GM19397 (cell line): ENCODE measurements around the gene MYO16.
"Not testable (repeated sequence)": the region's sequence is repeated elsewhere in the genome, so short reads cannot be mapped to it uniquely, and the experiment has no call there.

Experiments
- ATAC-seq: cut with Tn5 transposase; IDR thresholded peaks from one replicate; pipeline ENCODE4 v1.9.1; 2021; ENCODE audit warnings: mild to moderate bottlenecking, moderate library complexity; ENCODE audit not compliant: unreplicated experiment

Gene MYO16

DNA sequence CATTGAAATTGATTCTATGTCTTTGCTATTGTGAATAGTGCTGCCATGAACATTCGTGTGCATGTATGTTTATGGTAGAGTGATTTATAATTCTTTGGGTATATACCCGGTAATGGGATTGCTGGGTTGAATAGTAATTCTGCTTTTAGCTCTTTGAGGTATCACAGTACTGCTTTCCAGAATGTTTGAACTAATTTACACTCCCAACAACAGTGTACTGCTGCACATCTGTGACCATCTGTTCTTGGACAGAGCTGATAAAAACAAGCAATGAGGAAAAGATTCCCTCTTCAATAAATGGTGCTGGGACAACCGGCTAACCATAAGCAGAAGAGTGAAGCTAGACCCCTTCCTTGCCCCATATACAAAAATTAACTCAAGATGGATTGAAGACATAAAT lies 231.0 kb downstream of the MYO16 start:
- no peak for ATAC-seq

DNA sequence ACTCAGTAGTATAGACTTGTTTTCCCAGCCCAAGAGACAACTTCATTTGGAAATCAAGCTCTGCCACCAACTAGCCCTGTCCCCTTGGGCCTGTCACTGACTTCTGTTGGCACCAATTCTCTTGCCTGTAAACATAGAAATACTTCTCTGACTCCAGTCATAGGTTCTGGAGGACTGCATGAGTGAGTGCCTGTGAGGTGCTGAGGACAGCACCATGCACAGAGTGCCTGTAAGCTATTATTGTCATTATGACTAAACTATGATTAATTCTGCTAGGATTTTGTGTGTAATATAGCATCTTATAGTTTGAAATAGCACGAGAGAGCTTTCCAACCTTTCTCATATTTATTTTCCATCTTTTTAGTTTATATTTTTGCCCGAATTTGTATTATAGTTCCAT lies 247.9 kb downstream of the MYO16 start:
- no peak for ATAC-seq

DNA sequence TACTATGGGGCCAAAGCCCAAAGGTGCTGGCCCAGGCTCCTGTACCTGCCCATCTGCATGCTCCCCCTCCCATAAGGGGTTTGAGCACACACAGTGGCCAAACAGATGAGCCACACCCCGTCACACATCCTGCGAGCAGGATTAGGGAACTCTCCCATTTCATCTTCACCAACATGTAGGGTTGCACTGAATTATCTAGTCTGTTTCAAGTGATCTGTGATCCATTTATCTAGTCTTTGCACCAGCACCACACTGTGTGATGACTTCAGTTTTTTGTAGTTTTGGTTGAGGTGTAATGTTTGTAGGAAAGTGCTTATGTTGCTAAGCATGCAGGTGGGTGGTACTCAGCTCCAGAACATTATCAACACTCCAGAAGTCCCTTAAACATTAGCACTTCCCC lies 249.3 kb downstream of the MYO16 start:
- ATAC-seq: no peak

DNA sequence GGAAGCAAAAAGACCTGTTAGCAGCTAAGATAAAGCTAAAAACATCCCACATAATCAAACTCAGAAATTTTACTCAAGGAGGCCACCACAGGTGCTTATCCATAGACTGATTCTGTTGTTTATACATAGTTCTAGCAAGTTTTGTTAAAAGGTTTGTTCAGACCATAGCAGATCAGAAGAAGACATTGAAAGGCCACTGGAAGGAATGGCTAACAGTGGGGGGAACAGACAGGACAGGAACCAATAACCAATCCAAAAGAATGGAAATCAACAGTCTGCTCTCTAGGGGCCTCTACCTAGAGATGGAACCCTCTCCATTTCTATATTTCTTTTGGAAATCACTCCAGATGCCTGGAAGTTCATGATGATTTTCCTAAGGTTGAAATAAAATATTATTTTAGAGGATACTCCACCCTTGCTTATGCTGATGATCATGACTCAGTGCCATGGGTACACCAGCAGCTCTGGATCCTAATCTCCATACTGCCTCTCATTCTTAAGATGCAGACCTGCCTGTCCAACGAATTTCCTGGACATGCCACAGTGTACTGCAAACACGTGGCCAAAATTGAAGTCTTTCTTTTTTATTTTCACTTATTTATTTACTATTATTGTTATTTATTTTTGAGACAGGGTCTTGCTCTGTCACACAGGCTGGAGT lies 260.0 kb downstream of the MYO16 start:
- ATAC-seq: no peak

DNA sequence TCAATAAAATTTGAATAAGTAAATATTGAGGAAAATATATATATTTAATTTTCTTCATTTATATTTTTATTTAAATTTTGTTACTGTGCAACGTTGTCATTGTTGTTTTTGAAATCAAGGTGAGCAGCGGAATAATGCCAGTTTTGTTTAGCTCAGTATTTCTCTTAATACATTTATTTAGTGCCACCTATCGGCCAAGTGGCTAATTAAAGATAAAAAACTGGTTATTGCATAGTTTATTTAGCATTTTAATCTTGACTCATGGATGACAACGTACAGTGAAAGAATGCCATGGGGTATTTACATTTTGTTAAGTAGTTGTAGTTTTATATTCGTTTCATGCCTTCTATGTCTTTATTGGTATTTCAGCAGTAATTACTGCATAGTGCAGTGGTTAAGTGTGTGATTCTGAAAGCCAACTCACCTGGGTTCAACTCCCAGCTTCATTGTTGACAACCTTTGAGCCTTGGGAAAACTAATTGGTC lies 265.9 kb downstream of the MYO16 start:
- ATAC-seq: no peak

DNA sequence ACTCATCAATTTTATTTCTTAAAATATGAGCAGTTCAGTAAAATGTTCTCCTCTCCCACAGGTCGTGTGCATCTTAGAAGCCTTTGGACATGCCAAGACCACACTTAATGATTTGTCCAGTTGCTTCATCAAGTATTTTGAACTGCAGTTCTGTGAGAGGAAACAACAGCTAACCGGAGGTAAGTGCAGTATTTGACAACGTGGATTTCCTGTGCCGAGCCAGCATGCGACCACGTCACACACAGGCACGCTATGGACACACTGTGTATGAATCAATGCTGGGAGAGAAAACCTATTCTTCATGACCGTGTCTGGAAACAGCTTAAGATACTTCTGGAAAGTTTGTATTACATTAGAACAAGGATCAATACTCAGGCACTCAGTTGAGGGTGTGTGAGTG lies 268.5 kb downstream of the MYO16 start:
- ATAC-seq: no peak

DNA sequence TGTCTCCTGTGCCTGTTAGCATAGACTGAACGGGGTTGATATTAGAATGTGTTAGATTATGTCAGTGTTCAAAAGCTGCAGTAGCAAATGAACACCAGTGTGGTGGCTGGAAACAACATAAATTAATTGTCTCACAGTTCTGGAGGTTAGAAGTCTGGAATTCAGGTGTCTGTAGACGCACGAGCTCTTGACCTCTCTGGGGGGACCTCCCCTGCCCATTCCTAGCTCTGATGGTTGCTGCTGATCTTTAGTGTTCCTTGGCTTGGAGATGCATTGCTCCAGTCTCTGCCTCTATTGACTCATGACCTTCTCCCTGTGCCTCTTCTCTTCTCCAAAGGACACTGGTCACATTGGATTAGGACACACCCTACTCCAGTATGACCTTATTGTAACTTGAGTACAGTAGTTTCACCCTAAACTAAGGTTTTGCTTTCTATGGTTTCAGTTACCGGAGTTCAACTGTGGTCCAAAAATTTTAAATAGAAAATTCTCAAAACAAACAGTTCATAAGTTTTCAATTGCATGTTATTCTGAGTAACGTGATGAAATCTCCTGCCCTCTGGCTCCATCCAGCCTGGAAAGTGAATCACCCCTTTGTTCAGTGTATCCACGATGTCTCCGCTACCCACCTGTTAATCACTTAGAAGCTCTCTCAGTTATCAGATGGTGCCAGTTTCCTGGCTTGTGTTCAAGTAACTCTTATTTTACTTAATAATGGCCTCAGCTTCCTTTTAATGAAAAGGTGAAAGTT lies 273.2 kb downstream of the MYO16 start:
- no peak for ATAC-seq

DNA sequence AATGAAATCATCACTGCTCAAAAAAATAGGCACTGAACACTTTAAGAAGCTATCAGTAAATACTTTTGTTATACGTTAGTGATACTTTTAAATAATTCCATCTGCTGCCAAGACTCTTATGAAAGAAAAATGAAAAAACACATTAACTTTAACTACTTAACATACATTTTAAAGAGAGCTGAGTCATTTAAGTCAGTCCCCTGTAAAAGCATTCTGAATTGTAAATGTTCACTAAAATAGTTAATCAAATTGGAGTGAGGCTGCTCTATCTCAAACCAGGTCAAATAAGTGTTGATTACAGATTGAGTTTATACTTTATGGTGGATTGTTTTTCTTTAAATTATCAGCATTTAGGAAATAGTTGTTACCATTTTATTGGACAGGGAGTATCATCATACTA lies 274.2 kb downstream of the MYO16 start:
- ATAC-seq: no peak

DNA sequence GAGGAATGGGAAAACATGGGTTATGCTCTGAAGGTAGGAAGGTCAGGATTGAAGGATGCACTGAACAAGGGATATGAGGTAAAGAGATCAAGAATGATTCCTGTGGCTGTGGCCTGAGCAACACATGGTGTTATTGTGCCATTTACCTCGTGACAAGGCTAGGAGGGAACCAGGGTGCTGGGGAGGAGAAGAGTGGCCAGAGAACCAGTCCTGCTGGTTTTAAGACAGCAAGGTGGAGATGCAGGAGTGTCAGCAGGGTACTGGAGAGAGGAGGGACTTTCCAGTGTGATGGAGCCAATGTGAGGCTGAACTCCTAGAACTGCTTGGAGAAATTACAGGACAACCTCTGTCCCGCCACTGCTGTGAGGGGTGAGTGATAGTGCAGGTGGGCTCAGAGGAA lies 282.4 kb downstream of the MYO16 start:
- no peak for ATAC-seq

DNA sequence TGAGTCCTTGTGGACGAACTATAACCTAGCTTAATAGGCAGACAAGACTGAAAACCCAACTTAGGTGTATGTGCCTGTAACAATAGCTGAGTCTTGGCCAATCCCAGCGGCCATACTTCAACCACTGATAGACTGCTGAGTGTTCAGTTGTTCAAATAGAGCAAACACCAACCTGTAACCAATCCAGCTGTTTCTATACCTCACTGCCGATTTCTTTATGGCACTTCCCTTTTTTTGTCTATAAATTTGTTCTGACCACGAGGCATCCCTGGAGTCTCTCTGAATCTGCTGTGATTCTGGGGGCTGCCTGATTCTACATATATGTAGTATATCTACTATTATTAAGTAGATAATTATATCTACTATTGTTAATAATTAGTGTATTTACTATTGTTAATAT lies 284.3 kb downstream of the MYO16 start:
- not testable (repeated sequence) for ATAC-seq

DNA sequence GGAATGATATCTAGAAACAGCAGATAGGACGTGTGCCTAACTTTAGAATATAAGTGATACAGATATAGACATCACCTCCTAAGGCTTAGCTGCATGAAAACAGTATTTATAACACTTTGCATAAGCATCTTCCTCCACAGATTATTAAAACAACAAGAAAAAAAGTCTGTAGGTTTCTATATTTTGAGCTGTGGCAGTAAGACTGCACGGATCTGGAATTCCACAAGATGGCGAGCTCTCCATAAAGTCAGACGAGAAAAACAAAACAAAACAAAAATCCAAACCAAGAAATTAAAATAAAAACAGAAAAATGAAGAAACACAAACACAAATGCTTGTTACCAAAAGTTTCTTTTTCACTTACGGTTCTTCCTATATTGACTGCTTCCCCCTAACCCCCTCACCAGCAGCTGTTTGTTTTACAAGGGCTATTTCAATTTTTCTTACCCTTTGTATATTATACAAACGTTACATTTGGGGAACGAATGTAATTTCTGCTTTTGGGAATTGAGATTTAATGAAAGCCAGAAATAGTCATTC lies 285.8 kb downstream of the MYO16 start:
- no peak for ATAC-seq

DNA sequence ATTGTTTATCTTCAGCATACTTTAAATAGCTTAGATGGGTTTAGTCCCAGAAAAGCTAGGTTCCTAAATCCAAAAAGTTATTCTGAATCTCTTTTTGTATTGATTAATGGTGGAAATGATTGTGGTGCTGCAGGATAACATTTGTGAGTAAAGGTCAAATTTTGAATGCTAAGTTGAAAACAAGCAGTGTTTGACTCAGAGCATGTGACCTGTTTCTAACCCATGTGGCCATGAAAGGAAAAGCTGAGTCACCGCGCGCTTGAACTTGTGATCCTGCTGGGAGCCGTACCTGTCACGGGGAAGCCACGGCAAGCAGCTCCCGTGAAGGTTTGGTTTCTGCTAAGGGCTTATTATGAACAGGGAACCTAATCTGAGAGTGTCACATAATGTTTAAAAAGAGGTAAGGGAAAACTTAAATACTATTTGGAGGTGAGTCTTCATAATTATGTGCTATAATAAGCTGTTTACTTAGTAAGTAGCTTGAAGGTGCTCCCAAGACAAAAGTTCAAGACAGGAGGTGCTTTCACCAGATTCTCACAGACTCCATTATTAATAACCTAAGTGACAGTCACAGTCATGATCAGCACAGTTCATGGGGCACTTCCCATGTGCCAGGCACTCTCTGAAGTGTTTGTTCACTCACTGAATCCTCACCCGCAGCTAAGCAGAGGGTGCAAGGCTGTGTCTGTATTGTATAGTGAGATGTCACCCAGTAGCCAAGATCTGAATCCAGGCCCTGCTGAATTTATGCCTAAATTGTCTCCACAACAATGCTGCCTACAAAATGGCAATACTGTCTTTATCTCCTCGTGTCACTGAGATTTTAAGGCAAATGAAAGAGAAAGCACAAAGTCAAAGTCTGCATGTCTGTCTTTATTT lies 286.5 kb downstream of the MYO16 start:
- ATAC-seq: peak; percentile 88

DNA sequence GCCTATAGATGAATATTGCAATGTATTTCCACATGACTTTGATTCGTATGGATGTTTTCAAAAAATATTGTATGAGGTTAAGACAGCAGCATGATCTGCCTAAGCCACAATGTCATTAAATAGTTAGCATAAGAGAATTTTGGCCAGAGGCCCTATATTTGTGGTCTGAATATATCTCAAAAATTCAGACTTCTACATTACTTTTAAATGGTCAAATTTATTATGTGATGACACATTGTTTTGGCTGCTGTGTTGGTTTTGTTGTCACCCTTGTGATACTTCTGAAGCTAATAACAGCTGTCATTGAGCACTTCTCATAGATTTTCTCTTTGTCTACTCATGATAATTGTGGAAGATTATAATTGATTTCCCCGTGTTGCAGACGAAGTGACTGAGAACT lies 288.2 kb downstream of the MYO16 start:
- no peak for ATAC-seq

DNA sequence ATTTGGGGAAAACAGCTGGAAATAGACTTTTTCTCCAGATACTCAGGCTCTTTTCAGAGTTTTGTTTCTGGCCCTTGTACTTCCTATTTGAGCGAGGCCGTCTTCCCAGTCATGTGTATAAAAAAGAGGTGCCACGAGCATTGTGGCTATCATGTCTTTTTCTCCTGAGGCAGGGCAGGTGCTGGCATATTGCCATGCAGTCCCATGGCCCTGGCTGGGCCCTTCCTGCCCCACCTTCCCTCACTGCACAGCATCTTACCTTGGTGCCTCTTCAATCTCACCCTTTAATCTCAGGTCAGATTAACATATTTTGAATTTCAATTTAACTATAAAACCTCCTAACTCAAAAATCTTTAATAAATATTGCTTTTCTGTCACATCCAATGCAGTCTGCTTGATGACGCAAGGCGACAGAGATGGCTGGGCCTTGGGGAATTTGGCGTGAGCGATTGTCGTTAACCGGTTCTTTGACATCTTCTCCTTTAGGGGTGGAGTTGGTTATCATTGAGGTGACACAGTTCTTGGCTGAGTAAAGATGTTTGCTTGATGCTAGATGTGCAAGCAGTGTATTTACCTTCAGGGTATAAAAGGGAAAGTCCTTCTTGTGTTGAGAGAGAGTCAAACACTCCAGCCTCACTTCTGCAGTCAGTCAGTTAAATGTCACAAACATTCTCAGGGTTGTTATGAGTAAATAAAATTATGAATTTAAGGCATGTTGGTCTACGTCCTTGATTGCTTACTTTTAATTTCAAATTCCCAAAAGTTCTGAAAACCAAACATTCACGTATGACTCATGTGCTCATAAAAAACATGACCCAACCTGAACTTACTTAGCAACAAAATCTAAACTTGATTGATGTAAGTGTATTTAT lies 289.9 kb downstream of the MYO16 start:
- ATAC-seq: no peak

DNA sequence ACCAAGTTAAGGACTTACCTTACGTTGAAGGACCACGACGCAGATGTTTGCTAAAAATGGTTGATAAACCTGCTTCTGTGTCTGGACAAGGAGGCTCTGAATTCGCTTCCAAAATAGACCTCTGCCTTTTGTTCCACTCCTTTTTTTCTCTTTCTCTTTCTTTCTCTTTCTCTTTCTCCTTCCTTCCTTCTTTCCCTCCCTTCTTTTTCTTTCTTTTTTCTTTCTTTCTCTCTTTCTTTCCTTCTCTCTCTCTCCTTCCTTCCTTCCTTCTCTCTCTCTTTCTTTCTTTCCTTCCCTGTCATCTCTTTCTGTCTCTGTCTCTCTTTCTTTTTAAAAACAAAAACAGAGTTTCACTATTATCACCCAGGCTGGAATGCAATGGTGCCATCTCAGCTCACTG lies 290.7 kb downstream of the MYO16 start:
- no peak for ATAC-seq

DNA sequence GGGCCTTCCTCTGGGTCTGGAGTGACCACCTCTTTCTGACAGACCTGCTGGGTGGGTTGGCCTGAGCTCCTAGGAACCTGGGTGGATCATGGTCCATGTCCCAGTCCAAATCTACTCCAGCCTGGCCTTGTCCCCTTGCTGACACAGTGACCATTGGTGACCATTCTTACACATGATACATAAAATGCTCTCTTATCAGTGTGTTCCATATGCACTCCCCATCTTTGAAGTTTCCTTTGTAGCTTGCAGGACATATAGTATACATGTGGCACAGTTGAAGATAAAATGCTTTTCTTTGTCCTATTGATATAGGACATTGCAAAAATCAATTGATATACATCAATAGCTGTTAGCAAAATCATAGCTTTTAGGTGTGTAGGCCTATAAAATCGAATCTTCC lies 291.8 kb downstream of the MYO16 start:
- ATAC-seq: no peak

DNA sequence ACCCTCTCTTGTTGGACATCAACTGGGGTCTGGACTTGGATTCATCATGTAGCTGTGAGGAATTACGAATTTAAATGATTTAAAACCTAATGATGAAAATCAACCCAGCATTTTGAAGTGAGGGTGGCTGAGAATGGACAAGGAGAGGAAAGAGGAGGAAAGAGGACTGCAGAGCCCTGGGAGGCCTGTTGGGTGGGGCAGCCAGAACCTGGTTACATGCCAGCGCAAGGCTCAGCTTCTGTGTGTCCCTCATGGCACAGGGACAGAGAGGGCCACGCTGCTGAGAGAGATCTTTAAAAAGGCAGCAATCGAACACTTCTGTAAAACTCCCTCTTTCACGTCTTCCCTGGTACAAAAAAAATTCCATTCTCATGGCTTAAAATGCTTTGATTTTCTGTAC lies 292.7 kb downstream of the MYO16 start:
- no peak for ATAC-seq

DNA sequence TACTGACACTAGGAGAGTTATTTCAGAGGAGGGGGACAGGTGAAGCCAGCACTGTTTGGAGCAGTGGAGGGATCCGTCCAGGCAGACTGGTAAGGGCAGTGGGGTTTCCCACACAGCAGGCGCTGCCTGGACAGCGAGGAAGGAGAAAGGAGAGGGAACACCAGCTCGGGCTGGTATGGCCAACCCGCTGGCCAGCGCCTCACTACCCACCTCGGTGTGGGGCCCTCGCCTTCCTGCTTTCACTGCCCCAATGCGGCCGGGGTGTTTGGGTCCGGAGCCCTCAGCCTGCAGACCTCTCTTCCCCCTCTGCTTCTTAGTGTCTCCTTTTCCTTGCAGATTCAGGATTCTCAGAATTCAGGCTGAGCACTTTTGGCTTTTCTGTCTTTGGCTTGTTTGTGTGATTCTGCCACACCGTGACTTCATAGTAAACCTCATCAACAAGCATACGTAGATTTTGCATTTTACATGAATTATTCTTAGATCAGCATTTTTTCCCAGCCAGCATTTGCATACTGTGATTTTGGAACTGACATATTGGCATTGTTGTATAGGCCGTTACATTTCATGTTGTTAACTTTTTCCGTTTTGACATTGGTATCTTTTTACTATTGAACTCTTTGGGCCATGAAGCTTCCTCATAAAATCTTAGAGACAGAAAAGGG lies 294.1 kb downstream of the MYO16 start:
- ATAC-seq: no peak

DNA sequence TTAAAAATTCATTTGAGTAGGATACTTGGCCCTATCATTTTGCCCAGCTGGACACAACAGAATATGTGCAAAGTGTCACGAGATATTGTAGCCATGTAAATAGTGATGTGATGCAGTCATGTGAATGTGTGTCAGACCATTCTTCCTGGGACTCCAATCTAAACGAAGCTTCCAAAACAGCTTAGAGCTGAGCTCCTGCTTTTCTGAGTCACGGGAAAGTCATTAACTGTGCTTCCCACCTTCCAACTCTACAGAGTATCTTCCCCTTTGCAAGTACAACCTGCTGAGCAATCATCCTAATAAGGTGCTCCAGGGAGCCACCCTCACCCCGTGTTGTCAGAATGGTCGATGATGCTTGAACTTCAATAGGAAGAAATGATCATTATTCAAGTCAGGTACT lies 294.7 kb downstream of the MYO16 start:
- no peak for ATAC-seq

DNA sequence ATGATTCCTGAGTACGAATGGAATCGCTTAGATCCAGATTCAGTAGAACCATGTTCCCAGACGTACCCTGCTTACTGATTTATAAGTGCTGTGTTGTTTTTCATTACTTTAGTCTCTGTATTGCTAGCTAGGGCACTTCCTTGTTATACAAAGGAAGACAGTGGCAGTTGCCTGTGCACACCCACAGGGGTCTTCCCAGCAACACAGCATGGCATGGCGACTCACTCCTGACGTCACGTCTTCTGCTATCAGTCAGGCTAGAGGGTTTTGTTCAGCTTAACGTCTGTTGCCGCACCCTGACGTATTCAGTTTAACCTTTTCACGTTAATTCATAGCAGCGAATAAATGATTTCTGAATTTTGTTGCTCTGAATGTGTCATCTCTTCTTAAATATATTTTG lies 295.1 kb downstream of the MYO16 start:
- ATAC-seq: no peak
